SIG-M5 (cell line): ENCODE measurements around the gene B3GLCT.

Experiments
- DNase-seq: peaks from one replicate; lab custom pipeline; 2025; lab: John Stamatoyannopoulos, UW

B3GLCT gene

DNA sequence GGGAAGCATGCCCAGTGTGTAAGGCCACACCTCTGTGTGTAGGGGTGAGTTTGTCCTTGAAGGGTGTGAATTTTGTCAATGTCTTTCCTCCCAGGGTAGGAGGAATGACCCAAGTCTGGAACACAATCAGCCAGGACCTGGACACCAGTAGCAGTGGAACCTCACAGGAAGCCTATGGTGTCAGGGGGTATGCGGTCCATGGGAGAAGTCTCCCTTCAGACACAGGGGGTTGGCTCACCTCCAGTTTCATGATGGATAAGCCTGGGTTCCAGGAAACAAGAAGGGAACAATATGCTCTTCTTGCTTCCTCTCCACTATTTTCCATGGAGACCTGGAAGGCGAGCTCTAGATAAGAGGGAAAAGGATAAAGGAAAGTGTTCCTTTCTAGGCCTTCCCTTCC, 23.9 kb downstream of the B3GLCT start:
- no peak for DNase-seq

GRCh38 chr13:31224174-31224669, 24.4 kb downstream of the B3GLCT start:
- DNase-seq: no peak

GRCh38 chr13:31224963-31225559, 25.3 kb downstream of the B3GLCT start:
- no peak for DNase-seq

GRCh38 chr13:31225998-31226675, 26.4 kb downstream of the B3GLCT start:
- no peak for DNase-seq

- DNase-seq: no peak
Measured at GRCh38 chr13:31227063-31227462, 27.3 kb downstream of the B3GLCT start.

- no peak for DNase-seq
Measured at GRCh38 chr13:31227870-31228269, 28.1 kb downstream of the B3GLCT start.

DNA sequence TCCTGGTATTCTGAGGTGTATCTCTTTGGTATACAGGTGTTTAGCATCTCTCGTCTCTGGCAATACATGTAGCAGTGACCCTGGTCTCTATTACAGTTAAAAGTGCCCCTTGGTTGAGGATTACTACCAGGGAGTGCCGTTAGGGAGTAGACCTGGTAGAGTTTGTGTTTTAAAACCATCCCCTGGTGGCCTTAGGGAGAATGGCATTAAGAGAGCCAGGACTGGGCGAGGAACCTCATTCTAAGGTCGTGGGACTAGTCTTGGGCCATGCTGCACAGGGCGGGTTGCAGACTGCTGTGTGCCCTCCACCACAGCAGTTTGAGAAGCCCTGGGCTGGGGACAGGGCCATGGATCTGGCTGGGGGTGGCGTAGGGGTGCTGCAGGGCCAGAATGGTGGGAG, 35.0 kb downstream of the B3GLCT start:
- DNase-seq: no peak

- no peak for DNase-seq
Measured at GRCh38 chr13:31236211-31236786, 36.5 kb downstream of the B3GLCT start.

- DNase-seq: no peak
Measured at GRCh38 chr13:31240921-31241320, 41.1 kb downstream of the B3GLCT start.

DNA sequence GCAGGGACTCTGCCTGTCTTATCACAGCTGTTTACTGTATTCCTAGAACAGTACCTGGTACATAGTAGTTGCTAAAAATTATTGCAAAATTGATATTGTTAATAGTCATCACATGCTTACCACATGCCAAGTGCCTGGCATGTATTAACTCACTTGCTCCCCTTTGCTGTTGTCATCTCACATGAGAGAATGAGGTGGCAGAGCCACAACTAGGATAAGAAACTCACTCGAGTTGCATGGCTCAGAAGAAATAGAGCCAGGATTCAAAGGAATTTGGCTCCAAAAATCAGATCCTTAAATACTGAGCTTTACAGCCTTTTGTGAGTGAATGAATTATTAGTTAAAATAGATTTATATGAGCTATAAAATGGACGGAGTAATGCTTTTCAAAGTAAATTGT, 42.6 kb downstream of the B3GLCT start:
- no peak for DNase-seq

DNA sequence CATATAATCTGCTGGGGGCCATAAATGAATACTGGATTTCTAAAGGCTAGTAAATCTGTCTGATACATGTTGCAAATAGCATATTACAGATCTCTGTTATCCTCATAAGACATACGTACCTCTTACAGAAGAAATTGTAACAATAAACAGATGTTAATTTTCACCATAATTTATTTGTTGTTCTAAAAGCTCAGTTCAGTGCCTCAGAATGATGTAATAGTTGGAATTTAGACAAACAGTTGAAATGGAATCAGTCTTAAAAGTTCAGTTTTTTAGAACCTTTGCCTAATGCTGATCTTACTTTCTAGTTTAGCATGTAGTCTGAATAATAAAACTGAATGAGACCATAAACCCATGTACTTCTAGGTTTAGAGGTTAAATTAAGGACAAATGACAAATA, 43.1 kb downstream of the B3GLCT start:
- DNase-seq: no peak

DNA sequence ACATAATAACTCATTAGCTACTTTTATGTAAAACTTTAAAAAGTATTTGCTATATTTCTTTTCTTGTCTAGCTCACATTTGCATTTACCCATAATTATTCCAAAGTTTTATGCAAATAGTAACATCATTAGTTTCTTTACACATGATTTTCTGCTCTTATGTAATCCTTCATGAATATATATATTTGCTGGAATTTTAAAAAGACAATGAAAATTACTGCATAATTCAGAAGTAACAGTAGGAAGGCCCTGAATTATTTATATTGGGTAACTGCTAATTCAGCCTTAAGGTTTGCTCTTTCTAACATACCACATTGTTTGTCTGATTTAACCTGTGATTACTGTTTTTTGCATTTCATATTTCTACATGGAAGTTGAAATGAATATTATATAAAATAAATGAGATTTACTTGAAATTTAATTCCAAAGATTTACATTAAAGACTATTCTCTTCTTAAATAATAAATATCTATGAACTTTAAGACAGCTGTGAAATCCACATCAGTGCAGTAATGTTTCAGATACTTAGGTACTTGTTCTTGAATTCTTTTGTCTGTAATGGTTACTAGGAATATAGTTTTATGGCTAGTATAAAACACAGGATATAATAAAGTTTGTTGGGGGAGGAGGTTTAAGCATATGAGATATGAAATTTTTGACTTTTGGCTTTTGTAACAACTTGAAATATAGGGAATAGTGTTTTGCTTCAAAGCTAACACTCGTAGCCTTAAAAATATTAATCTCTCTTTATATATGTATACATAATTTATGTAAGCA, 46.0 kb downstream of the B3GLCT start:
- no peak for DNase-seq

DNA sequence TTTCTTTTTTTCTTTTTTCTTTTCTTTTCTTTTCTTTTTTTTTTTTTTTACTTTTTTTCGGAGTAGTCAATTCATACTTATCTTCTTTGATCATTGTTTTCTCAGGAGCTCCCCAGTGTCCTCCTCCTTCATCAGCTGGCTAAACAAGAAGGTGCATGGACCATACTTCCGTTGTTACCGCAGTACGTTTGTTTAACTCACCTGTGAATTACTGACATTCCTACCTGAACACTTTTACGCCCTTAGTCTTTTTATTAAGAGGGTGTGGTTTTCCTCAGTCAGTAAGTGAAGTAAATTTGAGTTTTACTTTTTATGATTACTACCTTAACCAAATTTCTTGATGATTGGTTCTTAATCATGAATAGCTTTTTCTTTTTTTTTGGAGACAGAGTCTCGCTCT, 47.1 kb downstream of the B3GLCT start:
- DNase-seq: no peak

GRCh38 chr13:31248361-31248760, 48.6 kb downstream of the B3GLCT start:
- no peak for DNase-seq

DNA sequence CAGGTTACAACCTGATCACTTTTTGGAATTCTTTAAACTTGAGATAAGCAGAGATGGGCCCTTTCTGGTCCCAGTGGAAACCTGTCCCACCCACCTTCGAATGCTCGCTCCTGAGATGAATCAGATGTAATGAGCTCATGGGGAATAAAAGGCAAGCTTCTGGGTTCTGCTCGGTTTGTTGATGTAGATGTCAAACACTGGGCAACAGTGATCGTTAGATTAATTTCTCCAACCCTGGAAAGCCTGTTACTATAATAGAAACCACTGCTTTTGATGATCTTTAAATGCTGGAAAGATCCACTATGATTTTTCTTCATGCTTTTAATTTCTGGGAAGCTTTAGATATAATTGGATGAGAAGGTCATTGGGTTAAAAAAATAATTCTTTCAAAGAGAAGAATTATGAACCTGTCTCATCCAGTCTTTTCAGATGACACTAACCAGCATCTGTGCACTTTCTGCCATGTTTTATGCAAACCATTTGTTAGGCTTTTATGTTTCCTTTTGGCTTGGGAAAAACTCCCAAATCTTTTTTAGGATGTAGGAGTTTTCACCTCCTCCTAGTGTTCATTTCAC, 49.3 kb downstream of the B3GLCT start:
- DNase-seq: no peak

- no peak for DNase-seq
Measured at GRCh38 chr13:31250435-31250834, 50.7 kb downstream of the B3GLCT start.

GRCh38 chr13:31261241-31261640, 61.5 kb downstream of the B3GLCT start:
- DNase-seq: no peak

DNA sequence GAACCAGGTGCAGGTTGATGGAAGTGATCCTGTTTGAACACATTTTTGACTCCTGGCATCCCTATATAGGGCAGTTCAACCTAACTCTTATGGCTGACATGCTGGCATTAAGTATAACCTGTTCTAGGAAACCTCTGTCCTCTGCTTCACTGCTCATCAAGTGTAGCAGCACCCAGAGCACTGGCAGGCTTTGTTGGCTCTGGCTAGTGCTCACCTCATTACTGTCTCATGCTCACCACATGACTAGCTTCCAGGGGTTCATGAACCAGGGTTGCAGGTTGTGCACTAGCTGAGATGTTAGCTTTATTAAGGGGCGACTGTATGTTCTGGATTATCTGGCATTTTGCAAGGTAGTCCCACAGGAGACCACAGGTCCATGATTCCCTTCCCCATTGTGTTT, 63.6 kb downstream of the B3GLCT start:
- DNase-seq: no peak

- DNase-seq: no peak
Measured at GRCh38 chr13:31264151-31264550, 64.4 kb downstream of the B3GLCT start.

- DNase-seq: no peak
Measured at GRCh38 chr13:31267126-31267784, 67.5 kb downstream of the B3GLCT start.

DNA sequence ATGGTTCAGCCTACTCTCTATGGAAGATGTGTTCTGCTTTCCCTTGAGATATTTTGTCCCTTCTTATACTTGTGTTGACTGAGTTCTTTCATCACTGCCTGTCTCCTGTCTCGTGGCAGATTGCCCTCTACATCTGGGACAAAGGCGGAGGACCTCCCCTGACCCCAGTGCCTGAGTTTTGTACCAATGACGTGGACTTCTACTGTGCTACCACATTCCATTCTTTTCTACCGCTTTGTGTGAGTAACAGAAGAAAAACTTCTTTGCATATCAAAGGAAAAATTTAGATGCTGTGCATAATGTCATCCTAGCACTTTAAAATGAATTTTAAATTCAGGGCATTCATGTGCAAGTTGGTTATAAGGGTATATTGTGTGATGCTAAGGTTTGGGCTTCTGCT, 74.6 kb downstream of the B3GLCT start:
- DNase-seq: no peak

DNA sequence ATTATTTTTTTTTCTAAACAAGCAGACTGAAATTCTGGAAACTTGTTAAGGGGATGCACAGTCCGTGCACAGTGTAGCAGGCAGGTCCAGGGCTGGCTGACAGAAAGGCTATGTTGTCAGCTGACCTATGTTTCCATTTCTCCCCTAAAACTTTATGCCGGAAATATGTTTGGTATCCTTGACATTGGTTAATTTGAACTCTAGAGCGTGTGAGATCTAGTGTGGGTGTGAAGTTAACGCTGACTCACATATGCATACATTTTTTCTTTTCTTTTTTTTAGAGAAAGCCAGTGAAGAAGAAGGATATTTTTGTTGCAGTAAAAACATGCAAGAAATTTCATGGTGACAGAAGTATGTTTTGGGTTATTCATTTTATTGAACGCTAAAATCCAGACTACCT, 76.6 kb downstream of the B3GLCT start:
- DNase-seq: no peak
